Mammary epithelial cell (primary cell): ENCODE data around the gene GJB3.

Source experiments
- CTCF ChIP-seq, 2 donors: IDR thresholded peaks in 1 of 2; conservative IDR thresholded peaks in 1 of 2; 2 replicates each; pipeline ENCODE4 v1.5.1; 2011 to 2012; ENCODE audit warnings: inconsistent platforms in 2 of 2, low read length in 2 of 2, mild to moderate bottlenecking in 2 of 2, control low read depth in 1 of 2, low read depth in 1 of 2; ENCODE audit not compliant: insufficient read depth in 1 of 2; ENCODE audit errors: extremely low read depth in 1 of 2
- EZH2 ChIP-seq: IDR thresholded peaks from 2 replicates; pipeline ENCODE4 v1.6.1; 2012; ENCODE audit warnings: low read length, inconsistent platforms, borderline replicate concordance

- no peak for TF ChIP-seq CTCF (conservative IDR thresholded peaks at IDR 0.05 in 1 of 2, IDR thresholded peaks at IDR 0.05 in 1 of 2; ENCODE audit: extremely low read depth in 1 of 2, insufficient read depth in 1 of 2, low read depth in 1 of 2, low read length in 2 of 2)
- TF ChIP-seq EZH2 = no peak
These were observed 4.1 kb upstream of the GJB3 start for GRCh38 chr1:34776911-34777310.
